ENCODE results near the gene FAAP20. TPM values are rescaled to one million over a fixed set of nuclear protein-coding genes. Genes with fewer than 3 reads are reported as not detected.

Gene FAAP20
- total RNA-seq, 1 donor from 2014 or later = 114 TPM

- H3K4me3 Mint-ChIP-seq (ENCODE audit: unreplicated experiment) = peak overlapping the region; percentile 14
- Histone ChIP-seq H3K4me2 (ENCODE audit: low read length) (no peak overlapping the region), H3K27ac (ENCODE audit: low read depth, low read length) (no peak overlapping the region), H3K9me3 (ENCODE audit: insufficient read depth, low read depth, low read length) (no peaks in the 10 kb centered on the region), H3K79me2 (ENCODE audit: insufficient read depth, low read length) (no peaks in the 10 kb centered on the region), H3K4me1 (ENCODE audit: insufficient read depth, low read length) (no peaks in the 10 kb centered on the region), H3K9ac (ENCODE audit: low read length) (no peak overlapping the region), H3K4me3 (ENCODE audit: insufficient read depth, low read depth, low read length) (no peak overlapping the region), H4K20me1 (ENCODE audit: insufficient read depth, low read length) (no peaks in the 10 kb centered on the region), H3K36me3 (ENCODE audit: insufficient read depth, low read length) (no peaks in the 10 kb centered on the region), H2AFZ (ENCODE audit: low read depth, low read length) (no peak overlapping the region), H3K27me3 (ENCODE audit: insufficient read depth, low read length) (no peaks in the 10 kb centered on the region)
- H3K27me3 Mint-ChIP-seq (ENCODE audit: low read depth, unreplicated experiment) = no peaks in the 10 kb centered on the region
- H3K36me3 Mint-ChIP-seq (ENCODE audit: low read depth, unreplicated experiment) = peaks cover 29% of the 10 kb centered on the region
- H3K4me1 Mint-ChIP-seq (ENCODE audit: low read depth, unreplicated experiment) = peaks cover 3% of the 10 kb centered on the region
- DNase-seq (ENCODE audit: low read depth) (no peak), FAIRE-seq (no peak)
- H3K9me3 Mint-ChIP-seq (ENCODE audit: unreplicated experiment) = no peaks in the 10 kb centered on the region
- TF ChIP-seq EZH2 (IDR thresholded peaks at IDR 0.05; ENCODE audit: insufficient read depth, low read length) (no peak), CTCF (IDR thresholded peaks at IDR 0.05; ENCODE audit: insufficient read depth, low read depth, low read length) (no peak)
- no peak overlapping the region for H3K27ac Mint-ChIP-seq (ENCODE audit: unreplicated experiment)
Observed at GRCh38 chr1:2179283-2180013, 15.1 kb downstream of the FAAP20 start.

- Histone ChIP-seq H2AFZ (ENCODE audit: low read depth, low read length) (no peak overlapping the region), H3K9ac (ENCODE audit: low read length) (no peak overlapping the region), H3K27me3 (ENCODE audit: insufficient read depth, low read length) (no peaks in the 10 kb centered on the region), H3K9me3 (ENCODE audit: insufficient read depth, low read depth, low read length) (no peaks in the 10 kb centered on the region), H3K4me1 (ENCODE audit: insufficient read depth, low read length) (no peaks in the 10 kb centered on the region), H3K79me2 (ENCODE audit: insufficient read depth, low read length) (no peaks in the 10 kb centered on the region), H4K20me1 (ENCODE audit: insufficient read depth, low read length) (no peaks in the 10 kb centered on the region), H3K4me3 (ENCODE audit: insufficient read depth, low read depth, low read length) (no peak overlapping the region), H3K4me2 (ENCODE audit: low read length) (no peak overlapping the region), H3K27ac (ENCODE audit: low read depth, low read length) (no peak overlapping the region), H3K36me3 (ENCODE audit: insufficient read depth, low read length) (no peaks in the 10 kb centered on the region)
- Mint-ChIP-seq H3K4me1 (ENCODE audit: low read depth, unreplicated experiment) (peaks cover 3% of the 10 kb centered on the region), H3K4me3 (ENCODE audit: unreplicated experiment) (no peak overlapping the region), H3K9me3 (ENCODE audit: unreplicated experiment) (no peaks in the 10 kb centered on the region), H3K27me3 (ENCODE audit: low read depth, unreplicated experiment) (no peaks in the 10 kb centered on the region), H3K36me3 (ENCODE audit: low read depth, unreplicated experiment) (peaks cover 29% of the 10 kb centered on the region), H3K27ac (ENCODE audit: unreplicated experiment) (no peak overlapping the region)
- FAIRE-seq (no peak), DNase-seq (ENCODE audit: low read depth) (no peak)
- TF ChIP-seq CTCF (IDR thresholded peaks at IDR 0.05; ENCODE audit: insufficient read depth, low read depth, low read length) (no peak), EZH2 (IDR thresholded peaks at IDR 0.05; ENCODE audit: insufficient read depth, low read length) (no peak)
Observed at GRCh38 chr1:2178875-2179274, 15.7 kb downstream of the FAAP20 start.

GRCh38 chr1:2177946-2178538 is 16.5 kb downstream of the FAAP20 start:
- FAIRE-seq = no peak

More at GRCh38 chr1:2177946-2178538, 16.5 kb downstream of the FAAP20 start:
- Histone ChIP-seq H3K27me3 (ENCODE audit: insufficient read depth, low read length) (no peaks in the 10 kb centered on the region), H4K20me1 (ENCODE audit: insufficient read depth, low read length) (no peaks in the 10 kb centered on the region), H3K4me2 (ENCODE audit: low read length) (no peak overlapping the region), H3K36me3 (ENCODE audit: insufficient read depth, low read length) (no peaks in the 10 kb centered on the region), H3K4me1 (ENCODE audit: insufficient read depth, low read length) (no peaks in the 10 kb centered on the region), H3K4me3 (ENCODE audit: insufficient read depth, low read depth, low read length) (no peak overlapping the region), H3K27ac (ENCODE audit: low read depth, low read length) (no peak overlapping the region), H3K79me2 (ENCODE audit: insufficient read depth, low read length) (no peaks in the 10 kb centered on the region), H2AFZ (ENCODE audit: low read depth, low read length) (no peak overlapping the region), H3K9ac (ENCODE audit: low read length) (no peak overlapping the region), H3K9me3 (ENCODE audit: insufficient read depth, low read depth, low read length) (no peaks in the 10 kb centered on the region)
- H3K9me3 Mint-ChIP-seq (ENCODE audit: unreplicated experiment) = no peaks in the 10 kb centered on the region
- DNase-seq (ENCODE audit: low read depth) = no peak
- H3K36me3 Mint-ChIP-seq (ENCODE audit: low read depth, unreplicated experiment) = peaks cover 28% of the 10 kb centered on the region
- no peak overlapping the region for H3K4me3 Mint-ChIP-seq (ENCODE audit: unreplicated experiment)
- H3K27me3 Mint-ChIP-seq (ENCODE audit: low read depth, unreplicated experiment) = no peaks in the 10 kb centered on the region
- H3K4me1 Mint-ChIP-seq (ENCODE audit: low read depth, unreplicated experiment) = peaks cover 3% of the 10 kb centered on the region
- no peak overlapping the region for H3K27ac Mint-ChIP-seq (ENCODE audit: unreplicated experiment)
- no peak for TF ChIP-seq EZH2 (IDR thresholded peaks at IDR 0.05; ENCODE audit: insufficient read depth, low read length)
- TF ChIP-seq CTCF (IDR thresholded peaks at IDR 0.05; ENCODE audit: insufficient read depth, low read depth, low read length) = no peak
